ENCODE results near the gene PXDC1. TPM values are rescaled to one million over a fixed set of nuclear protein-coding genes. Genes with fewer than 3 reads are reported as not detected.

PXDC1 gene
- total and polyA plus RNA-seq, 4 donors: 21.0 to 53.8 (median 43.3) TPM

GRCh38 chr6:3766214-3766613 lies 14.7 kb upstream of the PXDC1 start:
- no peak overlapping the region for H3K4me3 ChIP-seq
- TF ChIP-seq, protein P1, sequence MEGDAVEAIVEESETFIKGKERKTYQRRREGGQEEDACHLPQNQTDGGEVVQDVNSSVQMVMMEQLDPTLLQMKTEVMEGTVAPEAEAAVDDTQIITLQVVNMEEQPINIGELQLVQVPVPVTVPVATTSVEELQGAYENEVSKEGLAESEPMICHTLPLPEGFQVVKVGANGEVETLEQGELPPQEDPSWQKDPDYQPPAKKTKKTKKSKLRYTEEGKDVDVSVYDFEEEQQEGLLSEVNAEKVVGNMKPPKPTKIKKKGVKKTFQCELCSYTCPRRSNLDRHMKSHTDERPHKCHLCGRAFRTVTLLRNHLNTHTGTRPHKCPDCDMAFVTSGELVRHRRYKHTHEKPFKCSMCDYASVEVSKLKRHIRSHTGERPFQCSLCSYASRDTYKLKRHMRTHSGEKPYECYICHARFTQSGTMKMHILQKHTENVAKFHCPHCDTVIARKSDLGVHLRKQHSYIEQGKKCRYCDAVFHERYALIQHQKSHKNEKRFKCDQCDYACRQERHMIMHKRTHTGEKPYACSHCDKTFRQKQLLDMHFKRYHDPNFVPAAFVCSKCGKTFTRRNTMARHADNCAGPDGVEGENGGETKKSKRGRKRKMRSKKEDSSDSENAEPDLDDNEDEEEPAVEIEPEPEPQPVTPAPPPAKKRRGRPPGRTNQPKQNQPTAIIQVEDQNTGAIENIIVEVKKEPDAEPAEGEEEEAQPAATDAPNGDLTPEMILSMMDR (IDR thresholded peaks at IDR 0.05; ENCODE audit: control extremely low read depth, extremely low read depth): no peak
- H3K27ac ChIP-seq (ENCODE audit: low read depth in 1 of 2, low read length in 1 of 2): no peak overlapping the region
- no peaks in the 10 kb centered on the region for H3K9me3 ChIP-seq (ENCODE audit: control insufficient read depth in 4 of 4, insufficient read depth in 3 of 4, low read length in 3 of 4)
- 70 to 84% methylated on average over 9 of the region's 9 CpGs for WGBS, 2 donors
- peaks cover 0 to 7% (median 2%) of the 10 kb centered on the region in 5 donors for H3K4me1 ChIP-seq (ENCODE audit: control insufficient read depth in 5 of 5, insufficient read depth in 5 of 5, low read length in 5 of 5)
- ATAC-seq (ENCODE audit: insufficient read depth, low FRiP score) (peak; percentile 34), DNase-seq (no peak)
- H3K27me3 ChIP-seq (ENCODE audit: control insufficient read depth in 3 of 3, insufficient read depth in 3 of 3, low read length in 2 of 3): no peaks in the 10 kb centered on the region
- no peak overlapping the region for H3K9ac ChIP-seq (ENCODE audit: insufficient read depth in 1 of 2, low read length in 2 of 2)
- H3K36me3 ChIP-seq (ENCODE audit: control insufficient read depth in 4 of 4, insufficient read depth in 4 of 4, low read length in 4 of 4): no peaks in the 10 kb centered on the region

- Histone ChIP-seq H3K4me1 (ENCODE audit: control insufficient read depth in 5 of 5, insufficient read depth in 5 of 5, low read length in 5 of 5) (peaks cover 0 to 7% (median 2%) of the 10 kb centered on the region in 5 donors), H3K27ac (ENCODE audit: low read depth in 1 of 2, low read length in 1 of 2) (no peak overlapping the region), H3K27me3 (ENCODE audit: control insufficient read depth in 3 of 3, insufficient read depth in 3 of 3, low read length in 2 of 3) (no peaks in the 10 kb centered on the region), H3K9ac (ENCODE audit: insufficient read depth in 1 of 2, low read length in 2 of 2) (no peak overlapping the region), H3K9me3 (ENCODE audit: control insufficient read depth in 4 of 4, insufficient read depth in 3 of 4, low read length in 3 of 4) (no peaks in the 10 kb centered on the region), H3K4me3 (no peak overlapping the region), H3K36me3 (ENCODE audit: control insufficient read depth in 4 of 4, insufficient read depth in 4 of 4, low read length in 4 of 4) (no peaks in the 10 kb centered on the region)
- WGBS, 2 donors: 78 to 79% methylated on average over 6 of the region's 6 CpGs
- DNase-seq (no peak), ATAC-seq (ENCODE audit: insufficient read depth, low FRiP score) (no peak)
- TF ChIP-seq, protein P1 (IDR thresholded peaks at IDR 0.05; ENCODE audit: control extremely low read depth, extremely low read depth): no peak
Observed at GRCh38 chr6:3765415-3765814, 13.9 kb upstream of the PXDC1 start.

DNA sequence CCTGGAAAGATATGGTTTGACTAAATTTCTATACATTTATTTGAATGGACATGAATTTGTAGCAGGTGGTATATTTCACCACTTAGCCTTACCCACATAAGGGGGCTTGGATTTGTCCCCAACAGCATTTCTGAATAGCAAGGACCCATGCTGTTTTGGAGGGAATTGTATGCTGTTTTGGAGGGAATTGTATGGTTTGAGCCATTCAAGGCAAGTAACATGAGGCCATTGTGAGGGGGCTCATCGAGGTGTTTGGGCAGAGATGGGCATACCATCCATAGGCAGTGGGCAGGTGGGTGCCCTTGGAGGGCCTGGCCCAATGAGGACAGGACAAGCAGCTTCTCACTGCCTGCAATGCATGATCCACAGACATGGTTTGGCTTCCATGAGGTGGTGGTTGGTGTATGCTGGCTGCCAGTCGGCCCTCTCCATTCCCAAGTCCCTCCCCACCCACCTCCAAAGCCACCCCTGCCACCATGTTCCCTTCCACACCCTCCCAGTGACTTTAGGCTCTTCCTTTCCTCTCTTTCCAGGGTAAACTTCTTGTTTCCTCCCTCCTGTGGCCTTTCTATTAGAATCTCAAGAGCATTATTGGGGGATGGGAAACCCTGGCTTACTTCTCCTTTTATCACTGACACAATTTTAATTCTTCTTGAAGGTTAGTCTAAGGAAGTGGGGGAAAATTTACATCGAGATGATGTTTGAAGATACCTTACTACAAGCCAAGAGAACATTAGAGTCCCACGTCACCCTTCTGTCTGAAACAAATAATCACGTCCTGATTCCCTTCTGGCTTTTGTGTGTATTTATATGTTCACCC lies 13.2 kb upstream of the PXDC1 start:
- peaks cover 0 to 7% (median 2%) of the 10 kb centered on the region in 5 donors for H3K4me1 ChIP-seq (ENCODE audit: control insufficient read depth in 5 of 5, insufficient read depth in 5 of 5, low read length in 5 of 5)
- no peaks in the 10 kb centered on the region for H3K36me3 ChIP-seq (ENCODE audit: control insufficient read depth in 4 of 4, insufficient read depth in 4 of 4, low read length in 4 of 4)
- no peak overlapping the region for H3K9ac ChIP-seq (ENCODE audit: insufficient read depth in 1 of 2, low read length in 2 of 2)
- no peaks in the 10 kb centered on the region for H3K27me3 ChIP-seq (ENCODE audit: control insufficient read depth in 3 of 3, insufficient read depth in 3 of 3, low read length in 2 of 3)
- DNase-seq (no peak), ATAC-seq (ENCODE audit: insufficient read depth, low FRiP score) (no peak)
- no peak overlapping the region for H3K27ac ChIP-seq (ENCODE audit: low read depth in 1 of 2, low read length in 1 of 2)
- no peaks in the 10 kb centered on the region for H3K9me3 ChIP-seq (ENCODE audit: control insufficient read depth in 4 of 4, insufficient read depth in 3 of 4, low read length in 3 of 4)
- no peak overlapping the region for H3K4me3 ChIP-seq
- TF ChIP-seq, protein P1 (IDR thresholded peaks at IDR 0.05; ENCODE audit: control extremely low read depth, extremely low read depth): no peak
- 60 to 81% methylated on average over 5 of the region's 5 CpGs for WGBS, 2 donors

Measured in lung (tissue), 12 donors.